ENCODE results near the gene KIF16B.

DNA sequence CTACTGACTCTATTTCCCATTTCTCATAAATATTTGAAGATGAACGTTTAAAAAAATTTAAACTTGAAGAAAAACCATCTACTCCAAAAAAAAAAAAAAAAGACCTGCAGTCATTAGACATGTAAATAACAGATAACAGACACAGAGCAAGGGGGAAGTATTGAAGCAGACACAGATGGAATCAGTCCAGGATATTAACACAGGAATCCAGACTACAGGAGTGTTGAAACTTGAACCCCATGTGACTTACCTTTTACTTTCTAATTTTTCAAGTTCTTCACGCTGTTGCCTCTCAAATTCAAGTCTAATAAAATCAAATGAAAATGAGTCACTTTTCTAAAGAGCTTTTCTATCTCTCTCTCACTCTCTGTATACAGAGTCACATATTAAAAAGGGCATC lies 191.8 kb downstream of the KIF16B start:
- TF ChIP-seq CTCF (IDR thresholded peaks at IDR 0.05; ENCODE audit: borderline replicate concordance, extremely low read depth, low read length, poor library complexity, severe bottlenecking) = no peak
- no peak for TF ChIP-seq EZH2 (IDR thresholded peaks at IDR 0.05; ENCODE audit: borderline replicate concordance, low read depth, low read length, severe bottlenecking)

All from DND-41 (cell line).